GM12801 (cell line): ENCODE measurements around the gene TMEM151A.

Experiments used
- TF ChIP-seq, protein P1 (sequence below): IDR thresholded peaks from one replicate; pipeline ENCODE4 v1.5.1; 2011; ENCODE audit warnings: control low read depth; ENCODE audit not compliant: insufficient read length; ENCODE audit errors: extremely low read depth

TMEM151A gene

DNA sequence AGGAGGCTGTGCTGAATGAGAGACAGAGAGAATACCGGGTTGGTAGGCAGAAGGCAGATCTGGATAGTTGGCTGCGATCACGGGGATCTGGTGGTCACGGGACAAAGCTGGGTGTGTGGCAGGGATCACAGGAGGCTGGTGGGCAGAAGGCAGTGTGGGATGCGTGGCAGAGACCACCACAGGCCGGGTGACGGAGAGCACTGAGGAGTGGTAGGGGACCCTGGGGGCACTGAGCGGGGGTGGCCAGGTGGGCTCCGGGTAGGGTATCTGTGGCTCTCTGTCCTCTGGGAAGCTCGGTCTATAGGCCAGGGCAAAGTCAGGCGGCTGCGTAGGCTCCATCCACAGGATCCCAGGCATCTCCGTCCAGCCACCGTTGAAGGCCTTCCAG, 23.8 kb downstream of the TMEM151A start:
- TF ChIP-seq, protein P1, sequence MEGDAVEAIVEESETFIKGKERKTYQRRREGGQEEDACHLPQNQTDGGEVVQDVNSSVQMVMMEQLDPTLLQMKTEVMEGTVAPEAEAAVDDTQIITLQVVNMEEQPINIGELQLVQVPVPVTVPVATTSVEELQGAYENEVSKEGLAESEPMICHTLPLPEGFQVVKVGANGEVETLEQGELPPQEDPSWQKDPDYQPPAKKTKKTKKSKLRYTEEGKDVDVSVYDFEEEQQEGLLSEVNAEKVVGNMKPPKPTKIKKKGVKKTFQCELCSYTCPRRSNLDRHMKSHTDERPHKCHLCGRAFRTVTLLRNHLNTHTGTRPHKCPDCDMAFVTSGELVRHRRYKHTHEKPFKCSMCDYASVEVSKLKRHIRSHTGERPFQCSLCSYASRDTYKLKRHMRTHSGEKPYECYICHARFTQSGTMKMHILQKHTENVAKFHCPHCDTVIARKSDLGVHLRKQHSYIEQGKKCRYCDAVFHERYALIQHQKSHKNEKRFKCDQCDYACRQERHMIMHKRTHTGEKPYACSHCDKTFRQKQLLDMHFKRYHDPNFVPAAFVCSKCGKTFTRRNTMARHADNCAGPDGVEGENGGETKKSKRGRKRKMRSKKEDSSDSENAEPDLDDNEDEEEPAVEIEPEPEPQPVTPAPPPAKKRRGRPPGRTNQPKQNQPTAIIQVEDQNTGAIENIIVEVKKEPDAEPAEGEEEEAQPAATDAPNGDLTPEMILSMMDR = no peak

DNA sequence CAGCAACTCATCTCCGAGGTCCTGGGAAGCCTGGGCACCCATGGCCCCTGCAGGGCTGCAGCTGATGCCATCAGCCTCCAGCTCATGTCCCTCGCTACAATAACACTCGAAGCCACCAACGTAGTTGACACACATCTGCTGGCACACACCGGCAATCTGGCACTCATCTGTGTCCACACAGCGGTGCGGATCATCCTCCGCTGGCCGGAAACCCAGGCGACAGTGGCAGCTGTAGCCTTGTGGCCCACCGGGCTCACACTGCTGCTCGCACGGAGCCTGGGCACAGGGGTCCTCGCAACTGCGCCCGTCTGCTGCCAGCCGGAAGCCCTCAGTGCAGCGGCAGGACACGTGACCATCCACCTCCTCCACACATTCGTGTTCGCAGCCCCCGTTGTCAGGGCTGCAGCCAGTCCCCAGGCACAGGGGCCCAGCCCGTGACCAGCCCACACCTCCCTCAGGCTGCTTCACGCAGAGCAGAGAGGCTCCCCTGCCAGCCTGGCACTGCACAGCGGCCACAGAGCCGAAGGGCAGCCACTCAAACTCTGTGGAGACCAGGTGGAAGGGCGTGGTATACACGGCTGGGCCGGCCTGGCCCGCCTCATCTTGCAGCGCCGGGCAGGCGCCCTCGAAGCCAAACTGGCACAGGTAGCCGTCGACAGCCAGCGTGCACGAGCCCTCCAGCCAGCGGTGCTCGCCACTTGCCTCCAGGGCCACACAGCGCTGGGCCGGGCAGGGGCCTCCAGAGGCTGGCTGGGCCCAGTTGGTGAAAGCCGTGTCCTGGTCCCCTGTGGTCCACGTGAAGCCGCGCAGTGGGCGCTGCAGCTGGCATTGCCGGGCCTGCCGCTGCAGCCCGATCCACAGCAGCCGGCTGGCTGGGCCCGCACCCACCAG, 24.5 kb downstream of the TMEM151A start:
- TF ChIP-seq, protein P1 = no peak

- TF ChIP-seq, protein P1 = no peak
Observed at GRCh38 chr11:66316849-66317251, 25.2 kb downstream of the TMEM151A start, which contains the start of gene CD248. Gene CD248, minus strand, starts transcription at chr11:66317044. Its CDS starts 17 bp downstream, at chr11:66317027.

DNA sequence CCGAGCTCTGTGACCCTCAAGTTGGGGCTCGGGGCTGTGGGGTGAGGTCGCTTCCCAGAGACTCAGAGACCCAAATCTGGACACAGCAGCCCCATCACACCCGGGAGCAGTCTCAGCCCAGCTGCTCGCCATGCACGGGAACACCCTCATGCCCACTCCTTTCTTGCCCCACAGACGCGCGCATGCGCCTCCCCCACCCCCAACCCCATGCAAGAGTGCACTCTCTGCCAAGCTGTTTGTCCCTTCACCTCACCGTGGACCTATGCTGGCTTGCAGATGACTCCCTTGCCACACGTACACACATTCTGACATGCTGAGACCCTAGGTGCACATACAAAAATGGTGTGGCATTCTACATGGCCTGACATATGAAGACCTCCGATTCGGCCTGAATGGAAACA, 25.6 kb downstream of the TMEM151A start:
- TF ChIP-seq, protein P1 = no peak

- TF ChIP-seq, protein P1 = no peak
Observed at GRCh38 chr11:66317723-66318599, 26.3 kb downstream of the TMEM151A start.

- TF ChIP-seq, protein P1 = no peak
Observed at GRCh38 chr11:66318600-66318970, 26.9 kb downstream of the TMEM151A start.

DNA sequence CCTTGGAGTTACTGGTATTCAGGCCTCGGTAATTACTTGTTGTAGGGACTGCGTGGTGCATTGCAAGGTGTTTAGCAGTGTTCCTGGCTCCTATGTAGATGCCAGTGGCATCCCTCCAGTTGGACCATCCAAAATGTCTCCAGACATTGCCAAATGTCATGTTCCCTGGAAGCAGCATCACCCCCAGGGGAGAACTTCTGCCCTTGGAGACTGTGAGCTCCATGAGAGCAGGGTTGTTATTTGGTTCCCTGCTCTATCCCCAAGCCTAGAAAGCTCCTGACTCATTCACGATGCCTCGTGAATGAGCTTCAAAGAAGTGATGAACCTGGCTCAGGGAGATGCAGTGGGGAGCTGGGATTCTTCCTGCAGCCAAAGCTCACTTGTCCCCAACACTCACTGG, 29.9 kb downstream of the TMEM151A start:
- TF ChIP-seq, protein P1 = no peak
